Ecto neural progenitor cell (in vitro differentiated cells): ENCODE data around the gene C16orf74.

ENCODE experiments used
- DNase-seq: peaks from one replicate; pipeline ENCODE4 v3.0.0-alpha.2; 2018; ENCODE audit warnings: low spot score

Gene C16orf74

DNA sequence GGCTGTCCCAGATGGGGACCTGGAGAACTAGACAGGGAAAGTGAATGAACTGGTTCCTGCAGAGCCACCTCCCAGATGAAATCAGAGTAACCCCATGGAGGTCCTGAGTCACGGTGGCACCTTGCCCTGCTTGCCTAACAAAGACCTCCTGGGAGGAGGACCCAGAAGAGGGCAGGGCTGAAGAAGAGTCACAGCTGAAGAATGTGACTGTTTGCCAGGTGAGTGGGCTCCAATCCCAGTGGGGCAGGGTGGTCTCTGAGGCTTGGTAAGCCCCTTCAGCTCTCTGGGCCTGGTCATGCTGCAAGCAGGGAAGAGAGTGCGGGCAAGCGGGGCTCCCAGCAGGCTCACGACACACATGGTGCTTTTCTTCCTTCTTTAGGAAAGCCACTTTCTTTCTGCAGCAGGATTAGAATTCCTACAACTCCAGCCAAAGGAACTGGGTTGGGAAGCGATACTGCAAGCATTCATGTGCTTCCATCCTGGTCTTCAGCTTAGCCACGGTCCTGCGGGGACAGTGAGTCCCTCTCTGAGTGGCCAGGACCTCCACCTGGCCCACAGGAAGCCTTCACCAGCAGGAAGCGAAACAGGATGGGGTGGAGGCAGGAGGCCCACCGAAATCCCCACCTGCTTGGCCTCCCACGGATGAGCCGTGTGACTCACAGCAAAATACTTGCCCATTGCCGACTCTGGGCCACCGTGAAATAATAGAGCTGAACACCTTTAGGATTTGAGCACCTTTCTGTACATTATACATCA, 4.3 kb downstream of the C16orf74 start:
- no peak for DNase-seq

DNA sequence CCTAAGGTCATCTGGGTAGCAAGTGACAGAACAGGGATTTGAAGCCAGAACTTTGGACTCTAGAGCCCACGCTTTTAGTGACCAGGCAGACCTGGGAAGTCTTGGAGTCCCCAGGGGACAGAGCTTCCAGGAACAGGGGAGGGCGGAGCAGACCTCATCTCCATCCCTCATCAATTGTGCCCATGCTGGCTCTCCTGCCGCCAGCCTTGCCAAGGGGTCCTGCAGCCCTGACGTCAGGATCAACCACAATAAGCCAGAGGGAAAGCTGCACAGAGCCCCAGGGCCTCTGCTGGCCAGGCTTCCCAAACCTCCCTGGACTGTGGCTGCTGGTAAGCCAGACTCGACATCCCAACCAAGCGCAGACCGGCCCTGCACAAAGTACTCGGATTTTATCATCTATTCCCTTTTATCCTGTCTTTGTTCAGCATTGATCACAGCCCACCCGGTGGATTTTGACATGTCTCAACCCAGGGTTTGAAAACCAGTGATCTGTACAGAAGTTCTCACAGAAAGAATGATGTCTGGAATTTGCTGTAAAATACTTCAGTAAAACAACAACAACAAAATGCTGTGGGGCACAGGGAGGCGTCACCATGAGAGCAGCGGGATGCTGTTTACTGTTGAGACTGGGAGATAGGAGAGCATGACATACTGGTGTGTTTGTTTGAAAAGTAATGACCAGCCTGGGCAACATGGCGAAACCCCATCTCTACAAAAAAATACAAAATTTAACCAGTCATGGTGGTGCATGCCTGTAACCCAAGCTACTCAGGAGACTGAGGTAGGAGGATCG, 11.8 kb downstream of the C16orf74 start:
- no peak for DNase-seq

DNA sequence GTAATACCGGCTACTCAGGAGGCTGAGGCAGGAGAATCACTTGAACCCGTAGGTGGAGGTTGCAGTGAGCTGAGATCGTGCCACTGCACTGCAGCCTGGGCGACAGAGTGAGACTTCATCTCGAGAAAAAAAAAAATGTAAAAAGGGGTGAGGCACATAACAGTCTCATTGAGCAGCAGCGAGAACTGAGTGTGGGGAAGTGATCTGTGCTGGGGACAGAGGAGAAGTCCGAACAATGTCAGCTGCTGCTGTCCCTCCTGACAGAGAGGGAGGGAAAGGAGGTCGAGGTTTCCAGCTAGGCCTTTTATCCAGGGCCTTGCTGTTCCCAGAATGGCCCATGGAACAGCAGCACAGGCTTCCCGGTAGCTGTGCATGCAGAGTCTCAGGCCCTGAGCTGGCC, 14.0 kb downstream of the C16orf74 start:
- DNase-seq, result no peak

DNA sequence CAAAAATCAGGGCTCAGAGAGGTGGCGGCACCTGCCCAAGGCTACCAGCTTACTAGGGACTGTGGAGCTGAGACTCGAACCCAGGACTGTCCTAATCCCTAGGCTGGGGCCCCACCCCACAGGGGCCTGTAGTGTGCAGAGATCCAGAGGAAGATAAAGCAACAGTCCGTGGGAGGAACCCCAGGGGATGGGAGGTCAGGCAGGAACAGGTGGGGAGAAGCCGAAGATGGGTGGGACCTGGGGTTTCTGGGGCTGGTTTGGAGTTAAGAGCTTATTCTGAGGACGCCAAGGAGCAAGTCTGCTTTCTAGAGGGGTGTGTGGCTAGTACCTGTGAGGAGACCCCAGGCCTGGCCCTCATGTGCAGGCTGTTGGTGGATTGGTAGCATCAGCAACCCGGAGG, 14.9 kb downstream of the C16orf74 start:
- no peak for DNase-seq

DNA sequence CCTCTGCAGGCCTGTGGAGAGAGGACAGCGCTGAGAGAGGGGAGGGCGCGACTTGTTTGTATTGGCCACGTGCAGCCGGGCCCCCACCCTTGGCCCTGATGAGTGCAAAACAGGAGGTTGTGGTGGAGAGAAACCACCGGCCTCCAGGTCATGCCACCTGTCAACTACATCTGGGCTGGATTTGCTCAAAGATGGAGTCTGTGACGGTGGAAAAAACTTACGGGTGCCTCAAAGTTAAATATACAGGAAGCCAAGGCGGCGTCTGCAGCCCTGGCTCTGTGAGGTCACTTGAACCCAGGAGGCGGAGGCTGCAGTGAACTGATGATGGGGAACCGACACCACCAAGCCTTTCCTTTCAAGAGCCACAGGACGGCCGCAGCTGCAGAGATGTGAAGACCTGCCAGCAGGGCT, 15.7 kb downstream of the C16orf74 start:
- no peak for DNase-seq

DNA sequence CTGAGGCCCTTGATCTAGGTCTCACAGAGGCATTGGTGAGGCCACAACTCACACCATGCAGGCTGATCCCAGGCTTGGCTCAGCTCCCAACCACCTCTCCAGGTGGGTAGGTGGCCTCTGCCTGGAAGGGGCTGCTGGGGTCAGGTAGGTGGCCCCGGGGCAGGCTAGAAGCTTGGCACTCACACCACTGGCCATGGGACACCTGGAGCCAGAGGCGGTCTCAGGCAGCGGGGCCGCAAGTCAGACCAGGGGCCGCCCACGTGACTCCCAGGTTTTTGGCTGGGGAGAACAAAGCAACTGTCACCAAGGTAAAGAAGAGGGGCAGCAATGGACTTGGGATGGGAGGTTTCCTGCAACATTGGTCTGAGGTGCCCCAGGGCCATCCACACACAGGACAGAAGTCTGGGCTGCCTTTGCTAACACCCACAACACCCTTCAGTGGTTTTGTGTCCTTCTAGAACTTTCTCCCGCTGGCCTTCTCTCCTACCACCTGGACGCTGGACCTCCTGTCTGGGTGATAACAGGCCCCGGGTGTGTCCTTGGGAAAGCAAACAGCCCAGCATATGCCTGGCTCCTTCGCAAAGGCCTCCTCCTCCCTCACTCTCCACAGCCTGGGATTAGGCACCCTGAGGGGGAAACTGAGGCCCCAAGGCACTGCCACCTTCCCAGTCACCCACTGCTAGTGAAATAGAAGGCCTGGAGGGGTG, 16.4 kb downstream of the C16orf74 start:
- DNase-seq, result no peak

DNA sequence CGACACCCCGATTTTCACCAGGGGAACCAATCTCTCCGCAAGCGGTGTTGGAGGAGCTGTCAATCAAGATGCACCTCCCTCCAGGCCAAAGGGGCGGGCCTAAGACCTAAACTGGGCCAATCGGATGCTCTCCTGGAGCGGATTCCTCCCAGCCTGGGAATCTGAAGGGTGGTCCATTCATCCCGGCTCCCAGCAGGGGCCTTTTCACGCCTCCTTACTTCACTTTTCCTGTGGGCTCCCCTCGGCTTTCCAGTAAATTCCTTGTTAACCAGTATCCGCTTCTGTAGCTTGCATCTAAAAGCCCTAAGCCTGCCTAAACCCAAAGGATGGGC, 17.1 kb downstream of the C16orf74 start:
- DNase-seq, result peak; percentile 85

DNA sequence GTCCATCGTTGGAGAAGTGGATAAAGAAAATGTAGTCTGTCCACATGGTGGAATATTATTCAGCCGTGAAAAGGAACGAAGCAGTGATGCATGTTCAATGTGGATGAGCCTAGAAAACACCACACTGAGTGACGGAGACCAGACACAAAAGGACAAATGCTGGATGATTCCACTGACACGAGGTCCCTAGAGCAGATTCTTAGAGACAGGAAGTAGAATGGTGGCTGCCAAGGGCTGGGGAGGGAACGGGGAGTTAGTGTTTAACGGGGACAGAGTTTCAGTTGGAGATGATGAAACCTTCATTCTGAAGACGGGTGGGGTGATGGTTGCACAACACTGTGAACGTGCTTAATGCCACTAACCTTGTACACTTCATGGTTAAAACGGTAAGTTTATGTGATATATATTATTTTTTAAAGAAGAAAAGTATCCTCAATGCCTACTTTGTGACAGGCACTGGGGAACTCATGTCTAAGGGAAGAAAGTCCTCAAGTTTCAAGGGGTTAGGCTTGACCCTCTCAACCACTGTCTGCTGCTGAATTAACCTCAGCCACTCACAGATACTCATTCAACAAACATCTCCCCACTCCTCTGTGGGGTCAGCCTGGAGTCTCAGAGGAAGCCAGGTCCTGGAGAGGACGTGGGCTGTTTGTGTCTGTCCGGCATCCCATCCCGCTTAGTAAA, 17.6 kb downstream of the C16orf74 start:
- no peak for DNase-seq

DNA sequence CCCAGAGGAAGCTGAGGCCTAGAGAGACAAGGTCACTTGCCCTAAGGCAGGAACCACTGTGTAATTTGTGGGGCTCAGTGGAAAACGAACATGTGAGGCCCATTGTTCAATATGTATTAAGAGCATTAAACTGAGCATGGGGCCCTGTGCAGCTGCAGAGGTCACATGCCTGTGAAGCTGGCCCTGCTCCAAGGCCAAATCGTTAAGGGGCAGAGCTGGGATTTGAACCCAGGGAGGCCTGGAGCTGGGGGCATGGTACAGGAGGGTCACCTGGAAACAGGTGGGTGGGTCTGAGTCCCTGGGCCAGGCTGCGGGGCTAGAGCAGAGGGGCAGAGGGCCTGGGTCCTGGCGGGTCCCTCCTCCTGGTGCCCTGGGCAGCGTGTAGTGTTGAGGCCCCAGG, 19.7 kb downstream of the C16orf74 start:
- no peak for DNase-seq

DNA sequence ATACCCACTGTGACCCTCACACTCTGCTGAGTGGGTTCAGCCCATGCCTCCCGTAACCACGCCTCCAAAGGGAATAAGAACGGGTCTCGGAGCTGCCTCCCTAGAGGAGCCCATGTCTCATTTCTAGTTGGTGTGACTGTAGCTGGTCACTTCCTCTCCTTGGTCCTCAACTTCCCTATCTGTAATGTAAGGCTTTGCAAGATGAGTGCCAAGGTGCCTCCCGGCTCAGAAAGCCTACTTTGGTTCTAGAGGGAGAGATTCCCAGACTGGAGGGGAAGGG, 20.8 kb downstream of the C16orf74 start:
- DNase-seq, result no peak

DNA sequence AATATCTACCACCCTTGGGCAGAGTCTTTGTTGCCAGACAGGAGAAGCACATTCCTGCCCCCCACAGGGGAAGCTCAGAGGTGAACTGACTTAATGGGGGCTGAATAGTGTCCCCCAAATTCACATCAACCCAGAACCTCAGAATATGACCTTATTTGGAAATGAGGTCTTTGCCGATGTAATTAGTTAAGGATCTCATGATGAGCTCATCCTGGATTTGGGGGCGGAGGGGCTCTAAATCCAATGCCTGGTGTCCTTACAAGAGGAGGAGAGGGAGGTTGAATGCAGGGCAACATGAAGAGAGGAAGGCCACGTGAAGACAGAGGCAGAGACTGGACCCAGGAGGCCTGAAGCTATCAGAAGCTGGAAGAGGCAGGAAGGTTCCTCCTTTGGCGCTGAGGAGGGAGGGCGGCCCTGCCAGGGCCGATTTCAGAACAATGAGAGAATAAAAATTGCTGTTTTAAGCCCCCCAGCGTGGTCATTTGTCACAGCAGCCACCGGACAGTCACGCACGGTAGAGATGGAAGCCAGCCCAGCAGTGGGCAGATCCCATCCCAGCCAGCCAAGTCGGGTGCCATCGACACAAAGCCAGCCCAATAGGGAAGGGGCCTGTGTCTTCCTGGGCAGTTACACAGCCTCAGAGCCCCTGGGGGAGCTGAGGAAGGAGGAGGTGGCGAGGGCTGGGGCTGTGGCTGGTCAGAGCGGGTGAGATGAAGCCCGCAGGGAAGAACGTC, 21.3 kb downstream of the C16orf74 start:
- no peak for DNase-seq

DNA sequence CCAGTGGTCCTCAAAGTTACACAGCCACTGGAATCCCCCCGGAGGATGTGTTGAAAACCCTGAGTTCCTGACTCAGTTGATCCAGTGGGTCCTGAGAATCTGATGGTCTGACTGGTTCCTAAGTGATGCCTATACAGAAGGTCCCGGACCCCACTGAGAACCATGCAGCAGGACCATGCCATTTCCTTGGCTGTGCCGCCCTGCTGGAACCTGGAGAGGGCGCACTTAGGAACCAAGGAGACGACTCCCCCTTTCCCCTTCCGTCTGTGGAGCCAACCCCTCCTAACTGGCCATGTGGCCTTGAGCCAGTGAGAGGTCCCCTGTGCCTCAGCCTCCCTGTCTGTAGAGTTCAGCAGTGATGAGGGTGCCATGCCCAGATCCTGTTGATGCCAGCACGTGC, 22.0 kb downstream of the C16orf74 start:
- no peak for DNase-seq

DNA sequence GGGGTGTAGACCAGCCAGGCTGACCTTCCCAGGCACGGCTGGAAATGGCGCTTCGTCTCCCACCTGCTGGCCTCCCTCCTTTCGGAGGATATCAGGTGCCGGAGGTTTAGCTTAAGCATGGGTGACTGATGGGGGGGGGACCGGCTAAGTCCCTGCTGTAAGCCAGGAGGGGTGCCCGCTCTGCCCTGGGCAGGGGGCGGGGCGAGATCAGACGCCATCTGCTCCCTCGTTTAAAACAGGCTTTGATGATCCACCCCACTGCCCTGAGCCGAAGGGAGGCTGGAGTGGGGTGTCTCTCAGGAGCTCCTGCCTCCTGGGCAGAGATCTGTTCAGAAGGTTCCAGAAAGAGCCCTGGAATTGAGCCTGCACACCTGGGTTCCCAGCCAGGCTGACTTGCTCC, 26.0 kb downstream of the C16orf74 start:
- DNase-seq, result no peak

DNA sequence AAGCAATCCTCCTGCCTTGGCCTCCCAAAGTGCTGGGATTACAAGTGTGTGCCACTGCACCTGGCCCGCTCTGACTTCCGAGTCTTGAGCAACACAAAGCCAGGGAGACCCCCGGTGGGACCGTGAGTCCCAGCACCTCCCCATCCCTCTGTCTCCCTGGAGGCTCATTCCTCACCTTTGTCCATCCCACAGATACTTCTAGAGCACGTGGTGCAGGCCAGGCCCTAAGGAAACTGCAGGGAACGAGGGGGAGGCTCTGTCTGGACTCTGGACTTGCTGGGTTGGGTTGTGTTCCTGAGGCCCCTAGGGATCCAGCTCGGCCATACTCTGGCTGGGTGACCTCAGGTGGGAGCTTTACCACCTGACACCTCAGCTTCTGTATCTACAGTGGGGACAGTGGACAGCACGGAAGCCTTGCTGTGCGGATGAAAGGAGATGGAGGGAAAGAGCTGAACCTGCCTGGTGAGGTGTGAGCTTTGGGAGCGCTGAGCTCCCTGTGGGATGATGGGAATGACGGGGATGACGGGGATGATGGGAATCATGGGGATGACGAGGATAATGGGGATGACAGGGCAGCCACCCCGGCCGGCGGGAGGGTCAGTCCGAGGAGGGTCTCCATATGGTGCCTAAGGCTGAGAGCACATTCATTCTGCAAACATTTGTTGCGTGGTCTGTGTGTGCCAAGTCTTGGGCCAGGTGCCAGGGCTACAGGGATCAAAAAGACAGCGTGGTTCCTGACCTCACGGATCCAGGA, 26.6 kb downstream of the C16orf74 start:
- no peak for DNase-seq

DNA sequence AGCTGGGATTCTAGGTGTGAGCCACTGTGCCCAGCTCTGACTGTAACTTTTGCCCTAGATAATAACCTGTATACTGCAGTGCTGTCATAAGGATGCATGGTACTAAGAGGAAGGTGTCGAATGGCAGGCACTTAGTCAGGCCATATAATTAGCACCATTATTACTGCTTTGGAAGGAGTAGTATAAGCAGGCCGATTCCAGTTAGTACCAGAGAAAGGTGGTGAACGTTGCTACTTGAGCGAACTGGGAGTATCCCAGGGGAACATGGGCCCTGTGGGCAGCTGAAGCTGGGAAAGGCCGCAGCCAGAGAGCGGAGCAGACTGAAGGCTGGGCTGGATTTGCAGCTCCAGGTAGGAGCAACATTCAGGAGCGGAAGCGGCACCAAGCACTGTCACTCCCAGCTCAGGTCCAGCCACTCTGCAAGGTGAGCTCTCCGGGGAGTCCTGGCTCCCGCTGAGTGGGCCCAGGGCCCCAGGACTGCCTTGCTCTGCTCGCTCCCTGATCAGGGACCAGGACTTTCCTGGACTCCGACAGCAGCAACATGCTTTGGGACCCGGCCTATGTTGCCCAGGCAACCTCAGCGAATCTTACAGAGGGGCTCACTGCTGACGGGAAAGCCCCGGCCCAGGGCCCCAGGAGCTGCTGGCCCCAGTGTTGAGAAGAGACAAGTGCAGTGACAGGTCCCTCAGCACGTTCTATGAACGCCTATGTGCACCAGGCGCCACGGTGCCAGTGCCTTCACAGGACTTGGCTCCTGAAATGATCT, 28.6 kb downstream of the C16orf74 start:
- DNase-seq, result peak; percentile 78

DNA sequence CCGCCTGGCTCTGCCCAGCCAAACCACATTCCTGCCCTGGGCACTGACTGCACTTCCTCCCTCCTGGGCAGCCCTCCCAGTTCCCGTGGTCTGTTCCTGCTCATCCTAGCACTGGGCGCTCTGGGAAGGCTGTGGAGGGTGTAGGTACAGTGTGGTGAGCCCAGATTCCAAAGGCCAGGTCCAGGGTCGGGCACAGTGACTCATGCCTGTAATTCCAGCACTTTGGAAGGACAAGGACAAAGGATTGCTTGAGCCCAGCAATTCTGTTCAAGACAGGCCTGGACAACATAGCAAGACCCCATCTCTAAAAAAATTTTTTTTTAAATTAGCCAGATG, 30.6 kb downstream of the C16orf74 start:
- DNase-seq, result no peak

DNA sequence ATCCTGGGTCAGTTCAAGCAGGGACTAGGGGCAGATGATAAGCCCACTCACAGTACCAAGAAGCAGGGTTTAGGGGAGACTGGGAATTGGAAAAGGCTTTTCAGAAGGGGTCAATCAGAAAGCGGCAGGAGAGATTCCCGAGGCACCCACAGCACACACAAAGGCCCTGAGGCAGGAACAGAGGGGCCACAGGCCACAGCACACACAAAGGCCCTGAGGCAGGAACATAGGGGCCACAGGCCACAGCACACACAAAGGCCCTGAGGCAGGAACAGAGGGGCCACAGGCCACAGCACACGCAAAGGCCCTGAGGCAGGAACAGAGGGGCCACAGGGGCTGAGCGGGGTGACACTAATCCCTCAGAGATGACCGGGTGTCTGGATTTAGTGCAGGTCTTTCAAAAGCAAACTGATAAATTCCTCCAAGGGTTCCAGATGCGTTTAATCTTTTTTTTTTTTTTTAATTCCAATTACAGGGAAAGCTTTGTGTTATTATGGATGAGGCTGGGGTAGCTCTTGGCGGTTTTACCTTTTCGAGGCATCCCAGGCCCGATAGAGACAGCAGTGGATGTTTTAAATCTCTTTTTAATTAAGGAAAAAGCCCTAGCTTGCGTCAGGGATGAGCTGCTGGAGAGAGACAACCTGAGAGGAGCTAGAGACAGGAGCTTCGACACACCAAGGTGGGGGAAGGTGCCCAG, 31.1 kb downstream of the C16orf74 start:
- no peak for DNase-seq

DNA sequence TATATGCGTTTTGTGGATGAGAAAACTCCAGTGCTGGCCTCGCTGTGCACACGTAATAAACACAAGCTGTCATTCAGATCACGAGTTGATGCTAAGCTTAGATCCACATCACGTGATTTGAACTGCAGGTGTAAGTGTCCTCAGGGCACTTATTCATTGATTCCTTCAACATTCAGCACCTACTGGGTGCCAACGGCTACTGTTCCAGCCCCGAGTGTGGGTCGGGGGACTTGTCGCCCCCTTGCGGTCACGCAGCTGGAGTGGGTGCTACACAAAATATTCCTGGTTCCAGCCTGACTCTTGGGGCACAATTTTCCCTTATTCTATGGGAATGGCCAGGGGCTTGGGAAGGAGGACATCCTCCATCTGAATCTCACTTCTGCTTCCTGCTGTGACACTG, 32.2 kb downstream of the C16orf74 start:
- DNase-seq, result peak; percentile 60

DNA sequence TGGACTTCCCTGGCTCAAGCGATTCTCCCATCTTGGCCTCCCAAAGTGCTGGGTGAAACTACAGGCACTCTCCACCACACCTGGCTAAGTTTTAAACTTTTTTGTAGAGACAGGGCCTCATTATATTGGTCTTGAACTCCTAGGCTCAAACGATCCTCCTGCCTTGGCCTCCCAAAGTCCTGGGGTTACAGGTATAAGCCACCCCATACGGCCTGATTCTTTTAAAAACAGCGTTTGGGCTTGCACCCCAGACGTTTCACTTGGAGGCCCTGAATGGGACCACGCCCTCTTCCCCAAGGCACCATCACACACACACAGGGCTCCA, 32.8 kb downstream of the C16orf74 start:
- no peak for DNase-seq
